Lung microvascular endothelial cell (primary cell): ENCODE data around the gene TXNIP. TPM values are rescaled to one million over a fixed set of nuclear protein-coding genes. Genes with fewer than 3 reads are reported as not detected.

Experiments used
- DNase-seq, 2 donors: peaks; one replicate each; pipeline versions ENCODE4 v3.0.0 to v3.0.0-alpha.2; 2010; ENCODE audit warnings: low read depth in 2 of 2
- total RNA-seq: library from RNA; depleted of rRNA; stranded (reverse); fragments of >200 nt; gene quantifications from 2 replicates; pipeline ENCODE4 v1.2.1, GENCODE V29; 2014

Gene TXNIP
- total RNA-seq, 1 donor from 2014 or later = 81.9 TPM

- DNase-seq = no peak
Observed at GRCh38 chr1:145942871-145943270, 53.5 kb downstream of the TXNIP start.

Other genes starting within 250 kb of the TXNIP start
- gene RNF115, start 172.5 kb downstream of the TXNIP start, total RNA-seq = 9.5 and 9.8 TPM in 2 replicates
- gene POLR3C, start 172.4 kb downstream of the TXNIP start, total RNA-seq = 19.4 and 19.8 TPM in 2 replicates
- 2.4 and 3.1 TPM in 2 replicates for gene NUDT17, start 150.9 kb downstream of the TXNIP start, total RNA-seq
- 4.1 and 4.8 TPM in 2 replicates for gene PIAS3, start 137.5 kb downstream of the TXNIP start, total RNA-seq
- under 0.01 and 0.22 TPM in 2 replicates for gene ANKRD35, start 110.7 kb downstream of the TXNIP start, total RNA-seq
- 0.79 and 6.1 TPM in 2 replicates for gene ITGA10, start 86.5 kb downstream of the TXNIP start, total RNA-seq
- 24.8 and 31.9 TPM in 2 replicates for gene PEX11B, start 77.9 kb downstream of the TXNIP start, total RNA-seq
- 71.7 and 77.8 TPM in 2 replicates for gene RBM8A, start 69.1 kb downstream of the TXNIP start, total RNA-seq
- gene LIX1L, start 38.6 kb downstream of the TXNIP start, total RNA-seq = 18.1 and 21.8 TPM in 2 replicates
- gene ANKRD34A, start 32.0 kb downstream of the TXNIP start, total RNA-seq = under 0.01 TPM in 1 of 2 replicates, not detected in the other
- 12.9 and 14.9 TPM in 2 replicates for gene POLR3GL, start 31.9 kb downstream of the TXNIP start, total RNA-seq
- gene HJV, start 25.2 kb upstream of the TXNIP start, total RNA-seq = not detected in 2 replicates
- gene NBPF10, start 148.2 kb upstream of the TXNIP start, total RNA-seq = 0.22 and 0.40 TPM in 2 replicates
- gene NOTCH2NLA, start 232.4 kb upstream of the TXNIP start, total RNA-seq = 3.4 and 10.0 TPM in 2 replicates